Measurements from ENCODE around the gene DOK6. TPM values are rescaled to one million over a fixed set of nuclear protein-coding genes. Genes with fewer than 3 reads are reported as not detected.

The DOK6 gene
- total RNA-seq, 2 experiments from 2014 or later: not detected

DNA sequence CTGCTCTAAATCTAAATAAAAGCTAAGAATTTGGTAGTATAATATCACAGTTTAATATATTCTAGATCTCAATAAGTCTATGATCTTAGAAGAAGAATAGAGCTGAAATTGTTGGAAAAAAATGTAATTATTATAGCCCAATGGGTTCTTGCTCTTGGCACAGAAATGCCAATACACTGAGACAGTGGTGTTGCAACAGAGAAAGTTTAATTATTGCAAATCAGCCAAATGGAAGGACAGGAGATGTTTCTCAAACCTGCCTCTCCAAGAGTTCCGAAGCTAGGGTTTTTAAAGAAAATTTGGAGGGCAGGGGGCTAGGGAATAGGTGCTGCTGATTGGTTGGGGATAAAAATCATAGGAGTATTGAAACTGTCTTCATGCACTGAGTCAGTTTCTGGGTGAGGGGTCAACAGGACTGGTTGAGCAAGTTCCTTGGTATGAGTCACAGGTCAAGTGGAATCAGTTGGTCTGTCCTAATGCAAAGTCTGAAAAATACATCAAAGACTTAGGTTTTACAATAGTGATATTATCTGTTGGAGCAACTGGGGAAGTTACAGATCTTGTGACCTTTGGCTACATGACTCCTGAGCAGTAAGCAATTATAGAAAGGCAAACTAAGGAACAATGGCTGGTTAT lies 318.3 kb downstream of the DOK6 start:
- H3K27me3 ChIP-seq (ENCODE audit: control insufficient read depth in 1 of 2, insufficient read depth in 2 of 2, low read length in 2 of 2): no peaks in the 10 kb centered on the region
- Mint-ChIP-seq H3K9me3 (peaks cover 15% of the 10 kb centered on the region), H3K36me3 (ENCODE audit: low read depth) (peaks cover 16% of the 10 kb centered on the region), H3K4me3 (no peak overlapping the region), H3K27me3 (no peaks in the 10 kb centered on the region), H3K4me1 (ENCODE audit: low read depth) (no peaks in the 10 kb centered on the region), H3K27ac (no peak overlapping the region)
- peaks cover 4 to 16% of the 10 kb centered on the region in 2 experiments for H3K9me3 ChIP-seq (ENCODE audit: control insufficient read depth in 1 of 2, insufficient read depth in 1 of 2, low read length in 2 of 2)
- no peak overlapping the region for H3K27ac ChIP-seq (ENCODE audit: low read depth in 1 of 2, low read length in 2 of 2)
- DNase-seq: no peak
- intact Hi-C loops (cut with DNase I, micrococcal nuclease): no loop called here
- POLR2A ChIA-PET: no interaction called here
- ATAC-seq (ENCODE audit: poor library complexity): no peak
- CTCF ChIA-PET: no interaction called here
- H3K36me3 ChIP-seq (ENCODE audit: insufficient read depth, low read length): no peaks in the 10 kb centered on the region
- TF ChIP-seq, protein P1, sequence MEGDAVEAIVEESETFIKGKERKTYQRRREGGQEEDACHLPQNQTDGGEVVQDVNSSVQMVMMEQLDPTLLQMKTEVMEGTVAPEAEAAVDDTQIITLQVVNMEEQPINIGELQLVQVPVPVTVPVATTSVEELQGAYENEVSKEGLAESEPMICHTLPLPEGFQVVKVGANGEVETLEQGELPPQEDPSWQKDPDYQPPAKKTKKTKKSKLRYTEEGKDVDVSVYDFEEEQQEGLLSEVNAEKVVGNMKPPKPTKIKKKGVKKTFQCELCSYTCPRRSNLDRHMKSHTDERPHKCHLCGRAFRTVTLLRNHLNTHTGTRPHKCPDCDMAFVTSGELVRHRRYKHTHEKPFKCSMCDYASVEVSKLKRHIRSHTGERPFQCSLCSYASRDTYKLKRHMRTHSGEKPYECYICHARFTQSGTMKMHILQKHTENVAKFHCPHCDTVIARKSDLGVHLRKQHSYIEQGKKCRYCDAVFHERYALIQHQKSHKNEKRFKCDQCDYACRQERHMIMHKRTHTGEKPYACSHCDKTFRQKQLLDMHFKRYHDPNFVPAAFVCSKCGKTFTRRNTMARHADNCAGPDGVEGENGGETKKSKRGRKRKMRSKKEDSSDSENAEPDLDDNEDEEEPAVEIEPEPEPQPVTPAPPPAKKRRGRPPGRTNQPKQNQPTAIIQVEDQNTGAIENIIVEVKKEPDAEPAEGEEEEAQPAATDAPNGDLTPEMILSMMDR (IDR thresholded peaks at IDR 0.05): no peak
- no peaks in the 10 kb centered on the region for H3K4me1 ChIP-seq (ENCODE audit: insufficient read depth, low read length)
- no peak overlapping the region for H3K4me3 ChIP-seq (ENCODE audit: low read length)

DNA sequence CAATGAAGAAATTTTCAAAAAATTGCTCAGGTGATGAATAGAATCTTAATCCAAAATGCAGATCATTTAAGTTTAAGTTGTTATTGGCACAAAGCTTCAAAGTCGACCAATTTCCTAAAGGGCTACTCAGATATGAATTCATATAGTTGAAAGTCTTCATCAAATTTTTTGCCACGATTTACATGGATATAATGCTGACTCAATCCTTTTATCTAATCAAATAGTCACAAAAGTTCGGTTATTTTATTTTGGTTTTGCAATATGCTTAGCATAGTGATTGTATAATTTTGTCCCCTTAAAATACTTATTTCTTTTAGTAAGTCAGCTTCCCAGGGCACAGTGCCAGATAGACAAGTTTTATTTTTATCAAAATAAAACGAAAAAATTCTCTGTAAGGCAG lies 319.7 kb downstream of the DOK6 start:
- intact Hi-C loops (cut with DNase I, micrococcal nuclease): no loop called here
- TF ChIP-seq, protein P1 (IDR thresholded peaks at IDR 0.05): no peak
- Histone ChIP-seq H3K4me3 (ENCODE audit: low read length) (no peak overlapping the region), H3K27ac (ENCODE audit: low read depth in 1 of 2, low read length in 2 of 2) (no peak overlapping the region), H3K36me3 (ENCODE audit: insufficient read depth, low read length) (no peaks in the 10 kb centered on the region), H3K4me1 (ENCODE audit: insufficient read depth, low read length) (no peaks in the 10 kb centered on the region), H3K9me3 (ENCODE audit: control insufficient read depth in 1 of 2, insufficient read depth in 1 of 2, low read length in 2 of 2) (peaks cover 4 to 16% of the 10 kb centered on the region in 2 experiments), H3K27me3 (ENCODE audit: control insufficient read depth in 1 of 2, insufficient read depth in 2 of 2, low read length in 2 of 2) (no peaks in the 10 kb centered on the region)
- H3K4me1 Mint-ChIP-seq (ENCODE audit: low read depth): no peaks in the 10 kb centered on the region
- H3K27me3 Mint-ChIP-seq: no peaks in the 10 kb centered on the region
- ChIA-PET POLR2A (no interaction called here), CTCF (no interaction called here)
- no peak for ATAC-seq (ENCODE audit: poor library complexity)
- no peak for DNase-seq
- H3K9me3 Mint-ChIP-seq: peaks cover 15% of the 10 kb centered on the region
- peaks cover 16% of the 10 kb centered on the region for H3K36me3 Mint-ChIP-seq (ENCODE audit: low read depth)
- H3K27ac Mint-ChIP-seq: no peak overlapping the region
- H3K4me3 Mint-ChIP-seq: no peak overlapping the region

DNA sequence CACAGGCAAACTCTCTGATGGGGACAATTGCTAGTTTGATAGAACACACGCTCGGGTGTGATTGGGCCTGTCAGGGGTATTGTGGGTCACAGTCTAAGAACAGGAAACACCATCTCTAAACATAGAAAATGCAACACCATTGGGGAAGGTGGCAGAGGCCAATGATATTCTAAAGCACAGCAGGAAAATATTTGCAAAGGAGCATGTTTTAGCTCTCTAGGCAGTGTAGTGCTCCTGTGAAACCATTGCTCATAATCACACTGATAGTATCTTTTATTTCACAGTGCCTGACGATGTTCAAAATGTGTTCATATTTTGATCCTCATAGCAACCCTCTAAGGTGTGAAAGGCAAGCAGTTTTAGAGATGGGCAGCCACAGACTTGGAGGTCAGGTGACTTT lies 322.7 kb downstream of the DOK6 start:
- H3K36me3 ChIP-seq (ENCODE audit: insufficient read depth, low read length): no peaks in the 10 kb centered on the region
- Mint-ChIP-seq H3K4me1 (ENCODE audit: low read depth) (no peaks in the 10 kb centered on the region), H3K9me3 (peaks cover 9% of the 10 kb centered on the region), H3K27ac (no peak overlapping the region), H3K4me3 (no peak overlapping the region), H3K27me3 (no peaks in the 10 kb centered on the region), H3K36me3 (ENCODE audit: low read depth) (peaks cover 10% of the 10 kb centered on the region)
- TF ChIP-seq, protein P1 (IDR thresholded peaks at IDR 0.05): no peak
- H3K4me1 ChIP-seq (ENCODE audit: insufficient read depth, low read length): no peaks in the 10 kb centered on the region
- intact Hi-C loops (cut with DNase I, micrococcal nuclease): no loop called here
- no peaks in the 10 kb centered on the region for H3K27me3 ChIP-seq (ENCODE audit: control insufficient read depth in 1 of 2, insufficient read depth in 2 of 2, low read length in 2 of 2)
- DNase-seq: peak in 1 of 14 experiments; percentile 1
- ChIA-PET CTCF (no interaction called here), POLR2A (interaction anchor here (0.6 kb wide), 1 partner anchor 26 kb away, joined by 3 read pairs; no protein-coding TSS in a partner anchor)
- no peak overlapping the region for H3K4me3 ChIP-seq (ENCODE audit: low read length)
- H3K27ac ChIP-seq (ENCODE audit: low read depth in 1 of 2, low read length in 2 of 2): no peak overlapping the region
- ATAC-seq (ENCODE audit: poor library complexity): no peak
- H3K9me3 ChIP-seq (ENCODE audit: control insufficient read depth in 1 of 2, insufficient read depth in 1 of 2, low read length in 2 of 2): peaks cover 4 to 14% of the 10 kb centered on the region in 2 experiments

All from CD4-positive, alpha-beta T cell (primary cell).